SK-N-SH treated with all-trans-retinoic acid at 6 μM for 48 hours (cell line): ENCODE results near the gene ESPL1.
A peak's percentile ranks its signal among the peaks of the same experiment; 100 is the strongest.

ENCODE experiments used
- ATAC-seq: fragments of 200-7000 bp; cut with Tn5 transposase; 3 replicates; pipeline ENCODE4 v1.9.1; 2020; ENCODE audit warnings: mild to moderate bottlenecking, moderate library complexity
- ARNTL ChIP-seq: fragments of 450-650 bp; formaldehyde crosslinking; IDR thresholded peaks from 2 replicates; pipeline ENCODE4 v1.5.0; 2020; ENCODE audit warnings: low read depth, mild to moderate bottlenecking, moderate library complexity, borderline replicate concordance
- BACH2 ChIP-seq: fragments of 250-450 bp; sonication (Bioruptor Pico); IDR thresholded peaks from 2 replicates; pipeline ENCODE4 v1.9.0; 2021; ENCODE audit warnings: mild to moderate bottlenecking, borderline replicate concordance
- CREB5 ChIP-seq: fragments of 250-450 bp; sonication (Bioruptor Pico); IDR thresholded peaks from 2 replicates; pipeline ENCODE4 v1.5.1; 2020; ENCODE audit warnings: low read depth, mild to moderate bottlenecking, moderate library complexity
- CSRNP3 ChIP-seq: fragments of 250-450 bp; sonication (Bioruptor Pico); IDR thresholded peaks from 2 replicates; pipeline ENCODE4 v1.5.1; 2021; ENCODE audit warnings: mild to moderate bottlenecking, moderate library complexity
- ESRRG ChIP-seq: fragments of 250-450 bp; sonication (Bioruptor Pico); IDR thresholded peaks from 2 replicates; pipeline ENCODE4 v1.6.1; 2021; ENCODE audit warnings: mild to moderate bottlenecking
- GLIS3 ChIP-seq: fragments of 250-450 bp; sonication (Bioruptor Pico); IDR thresholded peaks from 2 replicates; pipeline ENCODE4 v1.5.0; 2020; ENCODE audit warnings: mild to moderate bottlenecking, moderate library complexity
- OSR1 ChIP-seq: fragments of 250-450 bp; sonication (Bioruptor Pico); IDR thresholded peaks from 2 replicates; pipeline ENCODE4 v1.8.0; 2022; ENCODE audit warnings: moderate library complexity, mild to moderate bottlenecking, inconsistent platforms
- PATZ1 ChIP-seq: fragments of 250-450 bp; sonication (Bioruptor Pico); IDR thresholded peaks from 2 replicates; pipeline ENCODE4 v1.8.0; 2020; ENCODE audit warnings: mild to moderate bottlenecking, moderate library complexity, borderline replicate concordance
- POU6F1 ChIP-seq: fragments of 250-450 bp; sonication (Bioruptor Pico); IDR thresholded peaks from 2 replicates; pipeline ENCODE4 v1.8.0; 2021; ENCODE audit warnings: low read depth, mild to moderate bottlenecking, moderate library complexity, borderline replicate concordance
- PPARA ChIP-seq: fragments of 250-450 bp; sonication (Bioruptor Pico); IDR thresholded peaks from 2 replicates; pipeline ENCODE4 v1.5.0; 2020; ENCODE audit warnings: mild to moderate bottlenecking, borderline replicate concordance
- RARB ChIP-seq: fragments of 250-450 bp; sonication (Bioruptor Pico); IDR thresholded peaks from 2 replicates; pipeline ENCODE4 v1.8.0; 2021; ENCODE audit warnings: mild to moderate bottlenecking, moderate library complexity
- TCF4 ChIP-seq: fragments of 250-450 bp; sonication (Bioruptor Pico); IDR thresholded peaks from 2 replicates; pipeline ENCODE4 v1.8.0; 2021; ENCODE audit warnings: mild to moderate bottlenecking, moderate library complexity, borderline replicate concordance
- TSHZ2 ChIP-seq: fragments of 250-450 bp; sonication (Bioruptor Pico); IDR thresholded peaks from 2 replicates; pipeline ENCODE4 v1.5.0; 2020; ENCODE audit warnings: mild to moderate bottlenecking, moderate library complexity
- ZC3H10 ChIP-seq: fragments of 250-450 bp; sonication (Bioruptor Pico); IDR thresholded peaks from 2 replicates; pipeline ENCODE4 v1.5.1; 2021; ENCODE audit warnings: mild to moderate bottlenecking, moderate library complexity
- ZFP3 ChIP-seq: fragments of 250-450 bp; sonication (Bioruptor Pico); IDR thresholded peaks from 2 replicates; pipeline ENCODE4 v1.5.0; 2020; ENCODE audit warnings: mild to moderate bottlenecking, moderate library complexity
- ZFP30 ChIP-seq: fragments of 450-650 bp; formaldehyde crosslinking; IDR thresholded peaks from 2 replicates; pipeline ENCODE4 v1.5.0; 2022; ENCODE audit warnings: mild to moderate bottlenecking, moderate library complexity
- ZNF565 ChIP-seq: fragments of 450-650 bp; formaldehyde crosslinking; conservative IDR thresholded peaks from 2 replicates; pipeline ENCODE4 v1.5.0; 2020; ENCODE audit warnings: low read depth, mild to moderate bottlenecking, moderate library complexity
- ZNF70 ChIP-seq: fragments of 450-650 bp; formaldehyde crosslinking; IDR thresholded peaks from 2 replicates; pipeline ENCODE4 v1.5.0; 2020; ENCODE audit warnings: mild to moderate bottlenecking, moderate library complexity
- ZNF8 ChIP-seq: fragments of 450-650 bp; formaldehyde crosslinking; IDR thresholded peaks from 2 replicates; pipeline ENCODE4 v1.5.0; 2020; ENCODE audit warnings: mild to moderate bottlenecking, moderate library complexity

Gene ESPL1

GRCh38 chr12:53267999-53268629 lies at the start of gene ESPL1:
Gene ESPL1 (plus strand): TSS chr12:53268299. CDS start chr12:53268767, 468 bp downstream.
- peak; percentile 93 for ATAC-seq
- no peak for TF ChIP-seq CREB5 (CRISPR knock-in tag)
- no peak for TF ChIP-seq ZFP30 (CRISPR knock-in tag)
- TF ChIP-seq ESRRG (CRISPR knock-in tag), result no peak
- no peak for TF ChIP-seq ZC3H10
- TF ChIP-seq PATZ1, result no peak
- TF ChIP-seq GLIS3 (CRISPR knock-in tag), result no peak
- no peak for TF ChIP-seq TCF4 (CRISPR knock-in tag)
- no peak for TF ChIP-seq ZFP3 (CRISPR knock-in tag)
- no peak for TF ChIP-seq BACH2 (CRISPR knock-in tag)
- TF ChIP-seq RARB, result no peak
- TF ChIP-seq POU6F1 (CRISPR knock-in tag), result no peak
- TF ChIP-seq ZNF70, result no peak
- no peak for TF ChIP-seq ZNF8 (CRISPR knock-in tag)
- no peak for TF ChIP-seq CSRNP3
- TF ChIP-seq ZNF565, result no peak
- TF ChIP-seq, all 23 proteins: peak for 0

GRCh38 chr12:53218551-53219291 lies 49.4 kb upstream of the ESPL1 start:
- no peak for ATAC-seq
- no peak for TF ChIP-seq OSR1 (CRISPR knock-in tag)
- TF ChIP-seq ZNF70, result no peak
- no peak for TF ChIP-seq ARNTL
- TF ChIP-seq TSHZ2 (CRISPR knock-in tag), result no peak
- no peak for TF ChIP-seq PATZ1
- TF ChIP-seq ZFP30 (CRISPR knock-in tag), result no peak
- no peak for TF ChIP-seq CREB5 (CRISPR knock-in tag)
- TF ChIP-seq PPARA, result no peak
